ENCODE results near the gene PSRC1. TPM values are rescaled to one million over a fixed set of nuclear protein-coding genes. Genes with fewer than 3 reads are reported as not detected.

The PSRC1 gene
- total RNA-seq, 1 experiment from 2014 or later = 75.0 TPM

GRCh38 chr1:109268431-109269211 lies 14.3 kb downstream of the PSRC1 start:
- TF ChIP-seq CTCF (conservative IDR thresholded peaks at IDR 0.05; ENCODE audit: low read depth, low read length) (no peak), EZH2 (IDR thresholded peaks at IDR 0.05; ENCODE audit: borderline replicate concordance, low read depth, low read length, poor library complexity, severe bottlenecking) (no peak)
- H3K4me3 ChIP-seq (ENCODE audit: low read depth, low read length, poor library complexity, severe bottlenecking) = no peak overlapping the region
- no peak for DNase-seq (ENCODE audit: low spot score)
- no peaks in the 10 kb centered on the region for H3K4me1 ChIP-seq (ENCODE audit: insufficient read depth, low read length, poor library complexity, severe bottlenecking)
- no peaks in the 10 kb centered on the region for H3K9me3 ChIP-seq (ENCODE audit: low read depth, low read length, poor library complexity, severe bottlenecking)
- H3K27ac ChIP-seq (ENCODE audit: low read depth, low read length, poor library complexity, severe bottlenecking) = no peak overlapping the region
- no TSS peak for BruUV-seq (replicated peaks)
- no peaks in the 10 kb centered on the region for H3K27me3 ChIP-seq (replicated peaks; ENCODE audit: insufficient read depth, low read depth, low read length, poor library complexity)
- CTCF ChIA-PET = no interaction called here
- intact Hi-C loops (cut with micrococcal nuclease; ENCODE audit: unreplicated experiment) = no loop called here
- peaks cover 29% of the 10 kb centered on the region for H3K36me3 ChIP-seq (ENCODE audit: insufficient read depth, low read length, poor library complexity, severe bottlenecking)
- POLR2A ChIA-PET (ENCODE audit: low non-redundant PET) = no interaction called here

GRCh38 chr1:109267743-109268300 lies 15.1 kb downstream of the PSRC1 start:
- peaks cover 33% of the 10 kb centered on the region for H3K36me3 ChIP-seq (ENCODE audit: insufficient read depth, low read length, poor library complexity, severe bottlenecking)
- CTCF ChIA-PET = no interaction called here
- POLR2A ChIA-PET (ENCODE audit: low non-redundant PET) = no interaction called here

GRCh38 chr1:109266965-109267364 lies 16.0 kb downstream of the PSRC1 start:
- Histone ChIP-seq H3K4me1 (ENCODE audit: insufficient read depth, low read length, poor library complexity, severe bottlenecking) (no peaks in the 10 kb centered on the region), H3K9me3 (ENCODE audit: low read depth, low read length, poor library complexity, severe bottlenecking) (no peaks in the 10 kb centered on the region), H3K27ac (ENCODE audit: low read depth, low read length, poor library complexity, severe bottlenecking) (no peak overlapping the region), H3K36me3 (ENCODE audit: insufficient read depth, low read length, poor library complexity, severe bottlenecking) (peaks cover 31% of the 10 kb centered on the region), H3K4me3 (ENCODE audit: low read depth, low read length, poor library complexity, severe bottlenecking) (no peak overlapping the region), H3K27me3 (replicated peaks; ENCODE audit: insufficient read depth, low read depth, low read length, poor library complexity) (no peaks in the 10 kb centered on the region)
- DNase-seq (ENCODE audit: low spot score) = no peak
- intact Hi-C loops (cut with micrococcal nuclease; ENCODE audit: unreplicated experiment) = no loop called here
- TF ChIP-seq CTCF (conservative IDR thresholded peaks at IDR 0.05; ENCODE audit: low read depth, low read length) (no peak), EZH2 (IDR thresholded peaks at IDR 0.05; ENCODE audit: borderline replicate concordance, low read depth, low read length, poor library complexity, severe bottlenecking) (no peak)
- ChIA-PET POLR2A (ENCODE audit: low non-redundant PET) (no interaction called here), CTCF (no interaction called here)
- no TSS peak for BruUV-seq (replicated peaks)

More at GRCh38 chr1:109267743-109268300, 15.1 kb downstream of the PSRC1 start:
- Histone ChIP-seq H3K4me3 (ENCODE audit: low read depth, low read length, poor library complexity, severe bottlenecking) (no peak overlapping the region), H3K9me3 (ENCODE audit: low read depth, low read length, poor library complexity, severe bottlenecking) (no peaks in the 10 kb centered on the region), H3K27ac (ENCODE audit: low read depth, low read length, poor library complexity, severe bottlenecking) (no peak overlapping the region), H3K4me1 (ENCODE audit: insufficient read depth, low read length, poor library complexity, severe bottlenecking) (no peaks in the 10 kb centered on the region), H3K27me3 (replicated peaks; ENCODE audit: insufficient read depth, low read depth, low read length, poor library complexity) (no peaks in the 10 kb centered on the region)
- intact Hi-C loops (cut with micrococcal nuclease; ENCODE audit: unreplicated experiment) = no loop called here
- DNase-seq (ENCODE audit: low spot score) = no peak
- BruUV-seq (replicated peaks) = no TSS peak
- no peak for TF ChIP-seq EZH2 (IDR thresholded peaks at IDR 0.05; ENCODE audit: borderline replicate concordance, low read depth, low read length, poor library complexity, severe bottlenecking)
- TF ChIP-seq CTCF (conservative IDR thresholded peaks at IDR 0.05; ENCODE audit: low read depth, low read length) = no peak
